ENCODE measurements around the gene OR2AT4.
"Not testable (repeated sequence)": the region's sequence is repeated elsewhere in the genome, so short reads cannot be mapped to it uniquely, and the experiment has no call there.

Gene OR2AT4

DNA sequence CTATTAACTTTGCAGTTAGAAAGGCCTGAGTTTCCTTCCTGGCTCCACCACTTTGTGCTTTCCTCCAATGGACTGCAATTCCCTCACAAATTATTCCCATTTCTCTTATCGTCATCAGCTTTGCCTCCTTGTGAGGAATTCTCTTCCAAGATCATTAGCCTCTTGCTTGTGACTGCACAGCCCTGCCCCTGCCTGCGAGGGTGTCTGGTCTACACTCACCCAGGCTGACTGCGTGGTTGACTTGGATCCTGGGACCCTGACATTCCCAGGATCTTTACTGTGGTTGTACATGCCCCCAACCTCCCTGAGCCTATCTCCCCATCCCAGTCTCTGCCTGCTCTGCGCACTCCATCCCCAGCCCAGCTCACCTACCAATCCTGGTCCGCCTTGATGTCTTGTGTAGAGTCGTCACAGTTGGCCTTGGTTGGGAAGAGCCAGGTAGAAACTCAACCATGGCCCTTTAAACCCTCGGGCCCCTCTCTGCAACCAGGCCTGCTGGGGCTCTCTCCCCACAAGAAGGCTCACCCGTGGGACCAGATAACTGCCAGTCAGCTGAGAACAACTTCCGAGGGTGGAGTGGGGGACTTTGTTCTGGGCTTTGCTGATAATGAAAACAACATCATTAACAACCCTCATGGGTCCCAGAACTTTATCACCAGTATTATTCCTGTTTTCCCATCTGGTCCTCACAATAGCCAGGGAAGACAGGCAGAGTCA, at the start of gene OR2AT4:
Gene OR2AT4, minus strand, starts transcription at position 421 of the 717 bp plus-strand sequence.
- DNase-seq (ENCODE audit: low spot score), result no peak

DNA sequence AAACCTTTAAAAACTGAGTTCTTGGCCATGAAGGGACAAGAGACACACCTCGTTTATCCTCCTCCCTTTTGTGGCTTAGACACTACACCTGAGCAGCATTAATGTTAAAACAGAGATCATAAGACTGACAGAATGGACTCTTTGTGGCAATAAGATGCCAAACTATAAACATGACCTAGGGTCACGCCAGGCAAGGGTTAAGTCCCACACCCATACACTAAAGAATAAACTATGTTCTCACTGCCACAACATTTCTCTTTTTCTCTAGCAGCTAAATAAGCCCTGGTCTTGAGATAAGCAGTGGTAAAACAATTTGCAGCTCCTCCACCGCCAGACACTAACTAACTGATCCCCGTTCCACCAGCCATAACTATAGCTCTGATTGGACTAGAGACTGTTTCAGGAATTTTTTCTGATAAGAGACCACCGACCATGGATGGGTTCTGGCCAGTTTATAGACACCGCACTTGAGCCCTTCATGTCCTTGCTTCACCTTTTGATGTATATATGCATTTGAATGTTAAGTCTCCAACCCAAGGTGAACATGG, 49.4 kb upstream of the OR2AT4 start:
- no peak for DNase-seq (ENCODE audit: low spot score)

DNA sequence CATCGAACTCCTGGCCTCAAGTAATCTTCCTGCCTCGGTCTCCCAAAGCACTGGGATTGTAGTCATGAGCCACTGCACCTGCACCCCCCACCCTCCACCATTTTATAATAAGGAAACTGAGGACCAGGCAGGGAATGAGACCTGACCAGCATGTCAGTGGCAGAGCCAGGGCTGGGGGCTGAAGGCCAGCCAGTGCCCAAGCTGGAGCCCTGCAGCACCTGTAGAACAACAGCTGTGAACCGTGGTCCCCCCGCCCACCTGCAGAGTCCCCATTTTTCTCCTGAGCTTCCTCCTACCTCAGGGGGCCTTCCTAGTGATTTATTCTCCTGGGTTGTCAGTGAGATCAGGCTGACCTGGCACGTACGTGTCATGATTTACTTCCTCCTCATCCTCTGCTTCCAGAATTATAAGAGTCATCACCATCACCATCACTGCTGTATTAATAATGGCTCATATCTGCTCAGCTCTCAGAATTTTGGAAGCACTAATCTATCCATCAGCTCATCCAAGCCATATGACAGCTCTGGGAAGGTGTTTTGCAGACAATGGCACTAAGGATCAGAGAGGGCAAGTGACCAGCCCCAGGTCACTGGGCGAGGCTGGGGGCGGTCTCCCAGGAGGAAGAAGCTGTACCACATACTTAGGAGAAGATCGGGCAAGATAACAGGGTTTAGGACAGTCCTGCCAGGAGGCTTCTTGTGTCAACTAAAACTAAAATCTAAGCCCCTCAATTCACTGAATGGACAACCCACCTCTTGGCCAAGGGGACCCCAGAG, 48.7 kb upstream of the OR2AT4 start:
- DNase-seq (ENCODE audit: low spot score), result no peak

DNA sequence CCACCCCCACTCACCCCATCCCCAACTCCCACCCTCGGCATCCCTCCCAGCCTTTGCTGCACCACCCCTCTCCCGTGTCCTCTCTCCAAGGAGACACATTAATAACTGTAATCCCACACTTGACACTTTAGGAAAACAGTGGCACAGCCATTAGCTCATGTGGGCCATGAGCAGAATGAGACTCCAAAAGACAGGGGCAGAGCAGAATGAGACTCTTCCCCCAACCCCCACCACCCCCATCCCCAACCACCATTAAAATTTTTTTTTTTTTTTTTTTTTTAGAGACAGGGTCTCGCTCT, 48.0 kb upstream of the OR2AT4 start:
- DNase-seq (ENCODE audit: low spot score), result no peak

DNA sequence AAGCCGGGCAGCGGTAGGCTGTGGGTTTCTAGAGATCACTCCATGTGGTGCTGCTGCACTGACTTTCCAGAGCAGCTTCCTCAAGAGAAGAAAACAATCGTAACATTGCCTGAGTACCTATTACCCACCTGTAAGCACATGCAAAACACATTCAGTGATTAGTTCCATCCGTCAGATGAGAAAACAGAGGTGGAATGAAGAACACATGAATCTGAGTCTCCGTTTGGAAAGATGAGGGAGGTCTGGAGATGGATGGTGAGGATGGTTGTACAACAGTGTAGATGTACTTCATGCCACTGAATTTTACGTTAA, 46.7 kb upstream of the OR2AT4 start:
- no peak for DNase-seq (ENCODE audit: low spot score)

DNA sequence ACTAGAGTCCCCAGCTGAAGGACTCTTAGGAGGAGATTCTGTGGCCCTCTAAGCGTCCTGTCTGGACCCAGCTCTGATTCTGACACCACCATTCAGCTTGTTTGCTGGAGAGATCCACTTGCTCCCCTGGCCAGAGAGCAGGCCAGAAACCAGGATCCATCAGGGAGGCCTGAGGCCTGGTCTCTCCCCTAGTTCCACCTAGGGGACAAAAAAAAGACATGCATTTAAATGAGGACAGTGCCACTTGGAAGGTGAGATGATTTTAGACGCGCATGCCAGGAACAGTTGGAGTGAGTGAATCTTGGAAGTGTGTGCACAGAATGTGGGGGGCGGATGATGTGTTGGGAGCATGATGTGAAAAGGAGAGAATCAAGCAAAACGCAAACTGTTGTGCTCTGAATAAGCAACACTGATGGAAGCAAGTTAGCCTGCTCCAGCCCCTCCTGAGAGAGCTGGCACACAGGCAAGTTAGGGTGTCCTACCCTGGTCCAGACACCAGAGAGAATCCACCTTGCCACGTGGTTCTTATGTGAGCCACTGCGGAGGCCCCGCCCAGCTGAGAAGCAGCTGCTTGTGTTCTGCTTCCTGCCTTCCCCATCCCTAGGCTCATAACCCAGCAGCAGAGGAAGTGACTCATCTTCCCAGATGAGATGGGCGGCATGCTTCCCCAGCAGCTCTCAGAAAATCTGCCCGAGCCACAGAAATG, 46.2 kb upstream of the OR2AT4 start:
- DNase-seq (ENCODE audit: low spot score), result peak; percentile 96

DNA sequence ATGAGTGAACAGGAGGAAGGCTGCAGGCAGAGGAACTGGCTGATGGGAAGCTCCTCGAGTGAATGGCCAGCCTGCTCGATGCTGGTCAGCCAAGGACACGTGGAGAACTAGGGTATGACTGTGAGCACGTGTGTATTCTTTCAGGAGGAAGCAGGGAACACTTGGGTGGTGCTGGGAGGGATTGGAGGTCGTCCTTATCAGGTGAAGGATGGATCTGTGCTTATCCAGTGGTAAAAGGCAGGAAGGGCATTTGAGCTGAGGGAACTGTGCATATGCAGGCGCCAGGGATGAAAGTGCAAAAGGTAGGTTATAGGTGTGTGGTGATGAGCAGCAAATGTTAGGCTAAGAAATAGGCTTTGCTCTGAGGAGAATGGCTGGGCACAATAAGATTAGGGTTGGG, 44.5 kb upstream of the OR2AT4 start:
- no peak for DNase-seq (ENCODE audit: low spot score)

DNA sequence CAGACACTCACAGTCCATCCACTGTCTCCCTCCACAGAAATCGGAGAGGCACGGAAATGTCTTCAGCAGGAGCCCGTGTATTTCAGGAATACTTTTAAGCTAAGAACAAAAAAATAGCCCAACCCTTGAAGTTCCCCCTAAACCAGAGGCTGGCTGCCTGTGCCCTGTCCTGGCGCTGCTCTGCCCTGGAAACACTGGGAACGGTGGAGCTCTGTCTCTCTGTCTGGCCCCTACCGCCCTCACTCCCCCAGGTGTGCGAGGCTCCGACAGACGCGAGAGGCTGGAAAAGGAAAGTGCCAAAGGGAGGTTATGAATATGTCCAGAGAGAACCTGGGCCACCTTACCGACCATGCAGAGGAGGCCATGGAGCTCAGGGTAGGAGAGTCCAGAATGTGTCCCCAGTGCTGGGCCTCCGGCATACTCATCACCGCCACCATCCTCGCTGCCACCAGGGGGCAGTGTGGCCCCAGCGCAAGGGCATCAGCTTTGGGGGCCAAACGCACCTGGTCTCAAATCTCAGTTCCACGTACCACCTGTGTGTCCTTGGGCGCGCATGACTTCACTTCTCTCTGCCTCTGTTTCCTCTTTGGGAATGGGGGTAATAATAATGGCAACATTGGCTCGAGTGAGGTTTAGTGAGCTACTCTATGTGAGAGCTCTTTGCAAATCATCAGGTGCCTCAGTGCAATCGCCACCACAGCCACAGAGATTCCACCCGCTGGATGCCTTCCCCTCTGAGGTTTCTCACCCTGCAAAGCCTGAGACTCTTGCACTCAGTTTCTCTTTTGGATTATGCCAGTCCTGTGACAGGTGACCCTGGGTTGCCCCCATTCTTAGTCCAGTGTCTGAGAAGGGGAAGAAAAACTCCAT, 43.8 kb upstream of the OR2AT4 start:
- DNase-seq (ENCODE audit: low spot score), result peak; percentile 86

DNA sequence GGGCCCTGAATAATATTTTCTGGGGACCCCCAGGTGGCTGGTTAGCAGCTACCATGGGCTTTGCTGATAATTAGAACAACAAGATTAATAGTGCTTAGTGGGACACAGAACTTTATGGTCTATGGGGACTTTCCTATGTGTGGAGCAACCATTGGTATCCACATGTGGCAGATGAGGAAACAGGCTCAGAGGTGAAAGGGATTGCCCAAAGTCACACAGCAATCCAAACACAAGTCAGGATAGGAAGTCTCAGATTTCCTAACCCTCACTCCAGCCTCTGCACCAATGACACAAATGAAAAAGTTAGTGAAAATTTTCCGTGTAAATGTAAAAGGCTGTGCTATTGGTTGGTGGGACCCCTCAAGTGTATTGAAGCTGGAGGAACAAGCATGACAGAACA, 39.0 kb upstream of the OR2AT4 start:
- DNase-seq (ENCODE audit: low spot score), result no peak

DNA sequence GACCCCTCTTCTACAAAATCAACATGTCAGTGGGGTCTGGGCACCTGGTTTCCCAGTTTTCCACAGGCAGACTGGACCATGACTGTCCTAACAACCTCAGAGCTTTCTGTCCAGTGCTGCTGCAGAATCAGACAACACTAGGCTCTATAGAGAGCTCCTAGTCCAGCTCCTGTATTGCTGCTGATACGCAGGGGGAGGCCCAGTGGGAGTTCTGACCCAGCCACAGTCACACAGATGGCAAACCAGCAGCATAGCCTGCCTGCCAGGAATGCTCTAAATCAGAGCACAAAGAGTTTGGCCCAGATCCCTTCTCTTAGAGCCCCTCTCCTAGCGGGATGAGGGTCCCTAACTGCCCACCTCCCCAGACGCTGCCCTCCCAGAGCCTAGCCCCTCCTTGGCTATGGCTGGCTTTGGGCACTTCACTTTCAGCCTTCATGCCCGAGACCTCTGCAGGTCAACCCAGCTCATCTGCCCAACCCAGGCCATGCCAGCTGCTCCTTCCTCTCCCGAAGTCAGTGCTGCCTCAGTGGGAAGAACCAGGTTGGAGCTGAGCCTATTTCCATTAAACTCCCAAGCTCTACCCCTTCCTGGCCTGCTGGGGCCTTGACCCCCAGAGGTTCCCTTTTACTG, 38.5 kb upstream of the OR2AT4 start:
- DNase-seq (ENCODE audit: low spot score), result no peak

DNA sequence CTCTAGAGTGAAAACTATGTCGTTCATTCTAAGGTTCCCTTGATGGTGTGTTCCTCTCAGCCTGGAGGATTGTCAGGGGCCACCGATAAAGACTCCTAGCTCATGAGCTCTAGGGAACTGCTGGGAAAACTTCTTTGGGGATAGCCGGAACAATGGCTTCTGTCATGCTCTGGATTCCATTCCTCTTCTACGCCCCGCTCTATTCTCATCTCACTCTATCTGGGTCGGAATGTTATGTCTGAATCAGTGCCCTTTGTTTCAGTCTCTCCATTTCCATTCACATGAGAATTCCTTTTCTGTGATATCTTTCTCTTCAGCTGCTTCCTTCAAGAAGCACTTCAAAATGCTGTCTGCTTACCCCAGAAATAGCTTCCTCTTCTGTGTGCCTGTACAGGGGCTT, 37.3 kb upstream of the OR2AT4 start:
- no peak for DNase-seq (ENCODE audit: low spot score)

DNA sequence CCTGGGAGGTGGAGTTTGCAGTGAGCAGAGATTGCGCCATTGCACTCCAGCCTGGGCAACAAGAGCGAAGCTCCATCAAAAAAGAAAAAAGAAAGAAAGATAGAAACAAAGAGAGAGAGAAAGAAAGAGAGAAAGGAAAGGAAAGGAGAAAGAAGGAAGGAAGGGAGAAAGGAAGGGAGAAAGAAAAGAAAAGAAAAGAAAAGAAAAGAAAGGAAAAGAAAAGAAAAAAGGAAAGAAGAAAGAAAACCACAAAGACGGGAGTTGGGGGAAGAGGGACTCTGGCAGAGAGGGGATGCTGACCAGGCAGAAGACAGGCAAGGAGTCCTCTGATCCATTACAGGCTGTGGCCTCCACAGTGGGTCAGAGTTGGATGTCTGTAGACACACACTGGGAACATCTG, 35.4 kb upstream of the OR2AT4 start:
- DNase-seq (ENCODE audit: low spot score), result no peak

DNA sequence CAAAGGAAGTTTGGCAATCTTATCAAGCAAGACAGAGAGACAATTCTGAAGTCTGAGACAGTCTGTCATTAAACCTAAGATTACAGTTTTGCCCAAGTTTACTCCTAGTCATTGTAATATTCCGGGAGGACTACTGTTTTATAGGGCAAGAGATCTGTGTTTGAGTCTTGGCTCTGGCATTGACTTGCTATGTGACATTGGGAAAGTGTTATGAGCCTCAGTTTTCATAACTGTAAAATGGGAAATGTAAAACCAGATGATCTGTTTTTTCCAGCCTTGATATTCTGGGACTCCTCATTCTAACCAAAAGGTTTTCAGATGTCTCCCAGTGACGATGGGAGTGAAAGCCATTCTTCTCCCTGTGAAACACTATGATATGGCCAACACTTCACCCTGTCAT, 29.9 kb upstream of the OR2AT4 start:
- DNase-seq (ENCODE audit: low spot score), result no peak

DNA sequence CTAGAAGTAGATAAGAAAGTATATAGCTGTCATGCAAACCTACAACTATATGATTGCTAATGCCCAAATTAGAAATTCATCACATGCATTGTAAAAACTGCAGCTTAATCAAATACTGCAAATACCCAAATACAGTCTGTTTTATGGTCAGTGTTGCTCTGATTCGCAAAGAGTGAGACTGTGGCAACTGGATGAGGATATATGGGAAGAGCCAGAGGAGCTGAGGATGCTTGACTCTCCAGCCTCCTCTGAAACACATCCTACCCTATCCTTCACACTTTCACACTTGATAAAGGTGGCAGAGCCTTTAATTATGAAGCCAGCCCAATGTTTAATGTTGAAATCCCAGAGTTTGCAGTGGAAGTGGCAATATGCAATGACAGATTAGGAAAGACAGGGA, 21.9 kb upstream of the OR2AT4 start:
- no peak for DNase-seq (ENCODE audit: low spot score)

DNA sequence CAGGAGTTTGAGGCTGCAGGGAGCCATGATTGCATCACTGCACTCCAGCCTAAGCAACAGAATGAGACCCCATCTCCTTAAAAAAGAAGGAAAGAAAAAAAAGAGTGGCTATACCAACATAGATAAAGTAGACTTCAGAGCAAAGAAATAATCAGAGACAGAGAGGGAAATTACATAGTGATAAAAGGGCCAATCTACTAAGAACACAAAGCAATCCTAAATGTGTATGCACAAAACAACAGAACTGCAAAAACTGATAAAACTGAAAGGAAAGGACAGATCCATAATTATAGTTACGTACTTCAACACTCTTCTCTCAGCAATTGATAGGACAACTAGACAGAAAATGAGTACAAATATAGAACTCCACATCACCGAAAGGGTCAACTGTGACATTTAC, 17.8 kb upstream of the OR2AT4 start:
- no peak for DNase-seq (ENCODE audit: low spot score)

DNA sequence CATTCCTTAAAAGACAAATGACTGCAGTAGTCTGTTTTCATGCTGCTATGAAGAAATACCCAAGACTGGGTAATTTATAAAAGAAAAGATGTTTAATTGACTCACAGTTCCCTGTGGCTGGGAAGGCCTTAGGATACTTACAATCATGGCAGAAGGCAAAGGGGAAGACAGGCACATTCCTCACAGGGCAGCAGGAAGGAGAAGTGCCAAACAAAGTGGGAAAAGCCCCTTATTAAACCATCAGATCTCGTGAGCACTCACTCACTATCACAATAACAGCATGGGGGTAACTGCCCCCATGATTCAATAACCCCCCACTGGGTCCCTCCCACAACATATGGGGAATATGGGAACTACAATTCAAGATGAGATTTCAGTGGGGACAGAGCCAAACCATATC, 16.4 kb upstream of the OR2AT4 start:
- DNase-seq (ENCODE audit: low spot score), result no peak

DNA sequence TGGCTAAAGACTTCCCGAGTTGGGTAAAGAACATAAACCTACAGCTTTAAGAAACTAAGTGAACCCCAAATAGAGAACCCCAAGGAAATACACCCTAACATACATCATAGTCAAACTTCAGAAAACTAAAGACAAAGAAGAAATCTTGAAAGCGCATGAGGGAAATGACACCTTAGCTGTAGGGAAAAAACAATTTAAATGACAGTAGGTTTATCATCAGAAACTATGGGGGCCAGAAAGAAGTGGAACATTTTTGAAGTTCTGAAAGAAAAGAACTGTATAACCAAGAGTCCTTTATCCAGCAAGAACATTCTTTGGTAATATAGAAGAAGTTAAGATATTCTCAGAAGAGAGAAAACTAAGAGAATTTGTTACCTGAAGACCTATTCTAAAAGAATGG, 15.5 kb upstream of the OR2AT4 start:
- DNase-seq (ENCODE audit: low spot score), result no peak

DNA sequence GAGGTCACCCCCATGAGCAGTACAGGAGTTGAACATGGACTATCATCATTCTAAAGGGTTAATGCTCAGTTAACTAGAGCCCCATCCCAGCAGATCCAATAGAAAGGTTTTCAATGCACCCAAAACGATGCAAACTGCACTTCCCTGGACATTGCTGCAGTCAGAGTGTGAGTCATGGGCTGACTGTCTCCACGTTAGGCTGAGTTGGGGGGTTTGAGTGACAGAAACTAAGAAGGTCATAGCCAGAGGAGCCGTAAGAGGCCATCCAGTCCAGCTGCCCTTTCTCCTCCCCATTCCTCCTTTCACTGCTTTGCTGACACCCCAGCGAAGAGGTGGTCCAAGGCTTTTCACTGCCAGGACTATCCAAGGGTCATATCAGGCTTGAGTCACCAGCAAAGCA, 10.5 kb upstream of the OR2AT4 start:
- no peak for DNase-seq (ENCODE audit: low spot score)

DNA sequence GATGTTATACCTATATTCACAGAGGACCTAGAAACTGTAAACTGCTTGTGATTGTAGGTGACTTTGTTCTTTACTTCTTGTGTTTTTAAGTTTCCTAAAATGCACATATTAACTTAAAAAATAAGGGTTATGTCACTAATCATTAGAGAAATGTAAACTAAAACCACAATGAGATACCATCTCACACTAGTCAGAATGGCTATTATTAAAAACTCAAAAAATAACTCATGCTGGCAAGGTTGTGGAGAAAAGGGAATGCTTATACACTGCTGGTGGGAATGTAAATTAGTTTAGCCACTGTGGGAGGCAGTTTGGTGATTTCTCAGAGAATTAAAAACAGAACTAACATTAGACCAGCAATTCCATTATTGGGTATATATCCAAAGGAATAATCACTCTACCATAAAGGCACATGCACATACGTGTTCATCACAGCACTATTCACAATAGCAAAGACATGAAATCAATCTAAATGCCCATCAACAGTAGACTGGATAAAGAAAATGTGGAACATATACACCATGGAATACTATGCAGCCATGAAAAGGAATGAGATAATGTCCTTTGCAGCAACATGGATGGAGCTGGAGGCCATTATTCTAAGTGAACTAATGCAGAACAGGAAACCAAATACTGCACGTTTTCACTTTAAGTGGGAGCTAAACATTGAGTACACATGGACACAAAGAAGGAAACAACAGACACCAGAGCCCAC, 9.4 kb upstream of the OR2AT4 start:
- DNase-seq (ENCODE audit: low spot score), result not testable (repeated sequence)

DNA sequence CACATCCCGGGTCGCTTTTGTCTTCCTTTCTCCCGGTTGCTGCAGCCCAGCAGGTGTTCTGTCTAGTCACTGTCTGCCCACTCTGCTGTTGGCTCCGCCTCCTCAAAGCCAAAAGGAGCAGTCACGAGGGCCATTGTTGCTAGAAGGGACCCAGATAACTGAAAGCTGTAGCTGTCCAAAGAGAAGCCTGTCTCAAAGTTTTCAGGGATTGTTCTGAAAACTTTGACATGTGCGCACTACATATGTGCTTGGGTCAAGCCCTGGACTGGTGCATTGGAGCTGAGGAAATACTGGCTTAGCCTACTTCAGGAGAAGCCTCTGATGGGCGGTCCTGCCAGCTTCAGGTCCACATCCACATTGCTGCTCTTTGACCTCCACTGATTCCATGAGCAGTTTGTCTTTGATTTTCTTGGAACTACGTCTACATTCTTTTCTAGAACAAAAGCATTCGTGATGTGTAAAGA, 8.8 kb upstream of the OR2AT4 start:
- no peak for DNase-seq (ENCODE audit: low spot score)
